Duodenal mucosa (tissue), 2 donors: Measurements from ENCODE around the gene RHOF.
A peak's percentile ranks its signal among the peaks of the same experiment; 100 is the strongest.

Experiments used
- H3K27ac ChIP-seq: one replicate; pipeline ENCODE4 v1.7.0; 2013; ENCODE audit warnings: low read depth, low read length
- H3K27me3 ChIP-seq, 2 donors: one replicate each; pipeline ENCODE4 v1.7.0; 2013; ENCODE audit warnings: low read length in 2 of 2, control low read depth in 1 of 2; ENCODE audit not compliant: insufficient read depth in 2 of 2, control insufficient read depth in 1 of 2
- H3K36me3 ChIP-seq, 2 donors: one replicate each; pipeline ENCODE4 v1.7.0; 2013; ENCODE audit warnings: low read length in 2 of 2, control low read depth in 1 of 2; ENCODE audit not compliant: insufficient read depth in 2 of 2, control insufficient read depth in 1 of 2
- H3K4me1 ChIP-seq, 2 donors: one replicate each; pipeline ENCODE4 v1.7.0; 2013; ENCODE audit warnings: low read length in 2 of 2, control low read depth in 1 of 2; ENCODE audit not compliant: insufficient read depth in 2 of 2, control insufficient read depth in 1 of 2
- H3K4me3 ChIP-seq, 2 donors: one replicate each; pipeline ENCODE4 v1.7.0; 2013; ENCODE audit warnings: low read length in 2 of 2, low read depth in 1 of 2
- H3K9ac ChIP-seq, 2 donors: one replicate each; pipeline ENCODE4 v1.7.0; 2013; ENCODE audit warnings: low read length in 2 of 2, low read depth in 1 of 2
- H3K9me3 ChIP-seq, 2 donors: one replicate each; pipeline ENCODE4 v1.7.0; 2013; ENCODE audit warnings: low read length in 2 of 2, control low read depth in 1 of 2; ENCODE audit not compliant: control insufficient read depth in 1 of 2

RHOF gene

GRCh38 chr12:121819212-121819949, 25.9 kb upstream of the RHOF start:
- H3K4me1 ChIP-seq = no peaks in the 10 kb centered on the region
- no peak overlapping the region for H3K9ac ChIP-seq
- peaks cover 46 to 88% of the 10 kb centered on the region in 2 donors for H3K36me3 ChIP-seq
- H3K4me3 ChIP-seq = no peak overlapping the region
- H3K27me3 ChIP-seq = no peaks in the 10 kb centered on the region
- no peaks in the 10 kb centered on the region for H3K9me3 ChIP-seq
- H3K27ac ChIP-seq = no peak overlapping the region

- no peaks in the 10 kb centered on the region for H3K9me3 ChIP-seq
- H3K27me3 ChIP-seq = no peaks in the 10 kb centered on the region
- no peak overlapping the region for H3K27ac ChIP-seq
- H3K4me1 ChIP-seq = peaks cover 11 to 13% of the 10 kb centered on the region in 2 donors
- H3K4me3 ChIP-seq = no peak overlapping the region
- H3K36me3 ChIP-seq = peaks cover 41 to 83% of the 10 kb centered on the region in 2 donors
- H3K9ac ChIP-seq = no peak overlapping the region
Observed at GRCh38 chr12:121817648-121818043, 24.2 kb upstream of the RHOF start.

- H3K4me1 ChIP-seq = peaks cover 11 to 15% of the 10 kb centered on the region in 2 donors
- H3K4me3 ChIP-seq = no peak overlapping the region
- H3K9me3 ChIP-seq = no peaks in the 10 kb centered on the region
- H3K36me3 ChIP-seq = peaks cover 39 to 78% of the 10 kb centered on the region in 2 donors
- H3K27me3 ChIP-seq = no peaks in the 10 kb centered on the region
- no peak overlapping the region for H3K9ac ChIP-seq
- no peak overlapping the region for H3K27ac ChIP-seq
Observed at GRCh38 chr12:121816925-121817647, 23.6 kb upstream of the RHOF start.

GRCh38 chr12:121815263-121815662, 21.8 kb upstream of the RHOF start:
- Histone ChIP-seq H3K27ac (no peak overlapping the region), H3K4me3 (no peak overlapping the region), H3K9ac (no peak overlapping the region), H3K36me3 (peaks cover 38 to 72% of the 10 kb centered on the region in 2 donors), H3K27me3 (no peaks in the 10 kb centered on the region), H3K4me1 (peaks cover 27 to 30% of the 10 kb centered on the region in 2 donors), H3K9me3 (no peaks in the 10 kb centered on the region)

GRCh38 chr12:121814429-121815119, 21.1 kb upstream of the RHOF start:
- no peaks in the 10 kb centered on the region for H3K27me3 ChIP-seq
- H3K27ac ChIP-seq = no peak overlapping the region
- no peak overlapping the region for H3K9ac ChIP-seq
- H3K4me3 ChIP-seq = no peak overlapping the region
- no peaks in the 10 kb centered on the region for H3K9me3 ChIP-seq
- H3K4me1 ChIP-seq = peaks cover 27 to 30% of the 10 kb centered on the region in 2 donors
- peaks cover 31 to 72% of the 10 kb centered on the region in 2 donors for H3K36me3 ChIP-seq

- H3K4me3 ChIP-seq = no peak overlapping the region
- H3K27ac ChIP-seq = no peak overlapping the region
- H3K9ac ChIP-seq = no peak overlapping the region
- H3K36me3 ChIP-seq = peaks cover 25 to 73% of the 10 kb centered on the region in 2 donors
- peaks cover 27 to 30% of the 10 kb centered on the region in 2 donors for H3K4me1 ChIP-seq
- no peaks in the 10 kb centered on the region for H3K9me3 ChIP-seq
- no peaks in the 10 kb centered on the region for H3K27me3 ChIP-seq
Observed at GRCh38 chr12:121813951-121814350, 20.5 kb upstream of the RHOF start.

DNA sequence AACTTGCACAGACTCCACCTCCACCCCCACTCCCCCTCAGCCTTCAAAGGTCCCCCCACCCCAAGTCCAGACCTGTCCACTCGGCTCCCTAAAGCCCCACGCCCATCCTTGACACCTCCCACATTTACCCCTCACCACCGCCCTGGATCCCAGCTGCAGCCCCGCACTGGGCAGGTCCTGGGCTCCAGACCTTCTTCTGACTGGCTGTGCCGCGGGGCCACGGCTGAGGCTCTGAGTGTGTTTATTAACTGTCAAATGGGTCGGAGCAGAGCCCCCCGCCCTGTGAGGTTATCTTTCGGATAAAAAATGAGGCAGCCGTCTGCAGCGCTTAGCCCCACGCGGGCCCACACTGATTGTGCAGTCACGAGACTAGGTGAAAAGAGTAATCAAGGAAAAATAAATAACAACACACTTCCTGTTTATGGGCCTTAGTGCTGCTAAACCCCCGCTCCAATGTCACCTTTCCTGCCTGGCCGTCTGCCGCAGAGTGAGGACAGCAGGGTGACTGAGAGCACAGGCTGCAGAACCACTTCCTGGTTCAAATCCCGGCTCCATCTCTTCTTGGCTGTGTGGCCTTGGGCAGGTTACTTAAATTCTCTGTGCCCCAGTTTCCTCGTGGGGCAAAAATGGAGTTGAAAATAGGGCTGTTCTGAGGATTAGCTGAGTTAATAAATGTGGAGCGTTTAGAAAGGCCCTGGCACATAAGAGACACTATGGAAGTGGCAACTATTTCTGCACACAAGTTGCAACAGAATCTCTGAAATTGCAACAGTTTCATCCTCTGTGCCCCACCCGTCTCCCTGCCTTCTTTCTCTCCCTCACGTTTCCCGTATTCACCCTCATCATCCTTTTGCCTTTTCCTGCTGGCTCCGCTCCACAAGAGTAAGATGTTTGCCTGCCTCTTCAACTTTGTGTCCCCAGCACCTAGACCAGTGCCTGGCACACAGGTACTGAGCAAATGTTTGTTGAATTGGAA, 19.7 kb upstream of the RHOF start:
- H3K9me3 ChIP-seq = no peaks in the 10 kb centered on the region
- no peaks in the 10 kb centered on the region for H3K27me3 ChIP-seq
- peak overlapping the region; percentile 43 to 65 for H3K9ac ChIP-seq
- H3K4me3 ChIP-seq = peak overlapping the region; percentile 75 to 85
- H3K4me1 ChIP-seq = peaks cover 27 to 30% of the 10 kb centered on the region in 2 donors
- no peak overlapping the region for H3K27ac ChIP-seq
- H3K36me3 ChIP-seq = peaks cover 27 to 73% of the 10 kb centered on the region in 2 donors

DNA sequence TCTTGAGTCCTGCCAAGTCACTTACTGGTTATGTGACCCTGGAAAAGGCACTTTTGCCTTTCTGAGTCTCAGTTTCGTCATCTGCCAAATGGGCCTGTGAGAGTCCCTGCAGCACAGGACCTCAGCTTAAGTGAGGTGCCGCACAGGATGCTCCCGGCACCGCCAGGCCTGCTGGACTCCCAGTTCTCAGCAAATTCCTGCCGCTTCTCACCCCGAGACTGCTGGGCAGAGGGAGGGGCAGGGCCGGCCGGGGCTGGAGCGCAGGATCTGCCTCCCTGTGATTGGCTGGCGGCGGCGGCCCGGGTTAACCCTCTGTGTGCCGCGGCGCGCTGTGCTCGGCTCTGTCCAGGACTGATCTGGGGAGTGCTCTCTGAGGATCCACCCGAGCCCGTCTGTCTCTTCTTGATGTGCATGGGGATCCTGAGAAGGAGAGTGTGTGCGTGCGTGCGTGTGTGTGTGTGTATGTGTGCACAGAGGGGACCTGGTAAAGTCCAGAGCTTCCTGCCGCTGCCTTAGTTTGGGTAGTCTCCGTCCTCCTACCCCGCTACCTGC, 18.9 kb upstream of the RHOF start:
- Histone ChIP-seq H3K27ac (peak overlapping the region; percentile 39), H3K36me3 (peaks cover 23 to 73% of the 10 kb centered on the region in 2 donors), H3K4me1 (peaks cover 33 to 34% of the 10 kb centered on the region in 2 donors), H3K9ac (peak overlapping the region; percentile 43 to 65), H3K9me3 (no peaks in the 10 kb centered on the region), H3K4me3 (peak overlapping the region; percentile 75 to 85), H3K27me3 (no peaks in the 10 kb centered on the region)
